ENCODE data around the gene BTNL8. TPM values are rescaled to one million over a fixed set of nuclear protein-coding genes. Genes with fewer than 3 reads are reported as not detected.
"Not testable (repeated sequence)": the region's sequence is repeated elsewhere in the genome, so short reads cannot be mapped to it uniquely, and the experiment has no call there.

The BTNL8 gene
- total RNA-seq, 1 donor from 2014 or later: 0.27 TPM

GRCh38 chr5:180873615-180874520 lies 25.1 kb upstream of the BTNL8 start:
- intact Hi-C loops (cut with micrococcal nuclease): no loop called here
- DNase-seq: no peak
- ATAC-seq: peak; percentile 54

GRCh38 chr5:180874804-180875582 lies 24.0 kb upstream of the BTNL8 start:
- intact Hi-C loops (cut with micrococcal nuclease): no loop called here
- DNase-seq (no peak), ATAC-seq (no peak)

GRCh38 chr5:180875860-180876426 lies 23.0 kb upstream of the BTNL8 start:
- intact Hi-C loops (cut with micrococcal nuclease): no loop called here
- no peak for ATAC-seq

GRCh38 chr5:180885845-180886529 lies 13.0 kb upstream of the BTNL8 start:
- DNase-seq; intact Hi-C loops (cut with micrococcal nuclease); ATAC-seq: not testable (repeated sequence)

More at GRCh38 chr5:180875860-180876426, 23.0 kb upstream of the BTNL8 start:
- DNase-seq: no peak

GRCh38 chr5:180889381-180889780 lies 9.6 kb upstream of the BTNL8 start:
- ATAC-seq (no peak), DNase-seq (no peak)
- intact Hi-C loops (cut with micrococcal nuclease): no loop called here

GRCh38 chr5:180895330-180895729 lies 3.6 kb upstream of the BTNL8 start:
- DNase-seq; intact Hi-C loops (cut with micrococcal nuclease); ATAC-seq: not testable (repeated sequence)

- DNase-seq: no peak
- intact Hi-C loops (cut with micrococcal nuclease): no loop called here
- no peak for ATAC-seq
Observed at GRCh38 chr5:180900178-180900577, 1.2 kb downstream of the BTNL8 start.

- ATAC-seq: no peak
- no peak for DNase-seq
- intact Hi-C loops (cut with micrococcal nuclease): no loop called here
Observed at GRCh38 chr5:180901319-180902009, 2.5 kb downstream of the BTNL8 start.

GRCh38 chr5:180908400-180908799 lies 9.4 kb downstream of the BTNL8 start:
- DNase-seq: no peak
- ATAC-seq: no peak
- intact Hi-C loops (cut with micrococcal nuclease): no loop called here

GRCh38 chr5:180908998-180909731 lies 10.2 kb downstream of the BTNL8 start:
- peak; percentile 40 for ATAC-seq
- no peak for DNase-seq
- intact Hi-C loops (cut with micrococcal nuclease): no loop called here

GRCh38 chr5:180909782-180910181 lies 10.8 kb downstream of the BTNL8 start:
- ATAC-seq (no peak), DNase-seq (no peak)
- intact Hi-C loops (cut with micrococcal nuclease): no loop called here

GRCh38 chr5:180910182-180910581 lies 11.2 kb downstream of the BTNL8 start:
- DNase-seq (no peak), ATAC-seq (no peak)
- intact Hi-C loops (cut with micrococcal nuclease): no loop called here

GRCh38 chr5:180910735-180911134 lies 11.8 kb downstream of the BTNL8 start:
- ATAC-seq (no peak), DNase-seq (no peak)
- intact Hi-C loops (cut with micrococcal nuclease): no loop called here

GRCh38 chr5:180914646-180915045 lies 15.7 kb downstream of the BTNL8 start:
- intact Hi-C loops (cut with micrococcal nuclease): no loop called here
- DNase-seq: no peak
- ATAC-seq: no peak

GRCh38 chr5:180915924-180916323 lies 17.0 kb downstream of the BTNL8 start:
- DNase-seq (no peak), ATAC-seq (no peak)
- intact Hi-C loops (cut with micrococcal nuclease): no loop called here

- ATAC-seq: no peak
- DNase-seq: no peak
- intact Hi-C loops (cut with micrococcal nuclease): no loop called here
Observed at GRCh38 chr5:180918380-180918779, 19.4 kb downstream of the BTNL8 start.

GRCh38 chr5:180920710-180921109 lies 21.8 kb downstream of the BTNL8 start:
- intact Hi-C loops (cut with micrococcal nuclease): no loop called here
- no peak for ATAC-seq
- no peak for DNase-seq

GRCh38 chr5:180922932-180923331 lies 24.0 kb downstream of the BTNL8 start:
- no peak for DNase-seq
- intact Hi-C loops (cut with micrococcal nuclease): no loop called here
- no peak for ATAC-seq
